MCF 10A (cell line): ENCODE results near the gene GBP5. TPM values are rescaled to one million over a fixed set of nuclear protein-coding genes. Genes with fewer than 3 reads are reported as not detected.

Experiments used
- BruUV-seq: library from RNA; stranded (reverse); fragments of 400-500 nt; replicated peaks from 2 replicates; lab custom pipeline; 2021; lab: Mats Ljungman, UMichigan
- CTCF ChIA-PET: fragments of 300-600 bp; sonication (Branson Sonifier 250); formaldehyde crosslinking; extraction: SDS; loops from one replicate; lab custom pipeline; 2021; ENCODE audit warnings: antibody characterized with exemption, inconsistent platforms; lab: Yijun Ruan, JAX
- POLR2A ChIA-PET: fragments of 300-600, 350-650 bp; sonication (Branson Sonifier 250); formaldehyde crosslinking; extraction: SDS; loops from one replicate; lab custom pipeline; 2020; ENCODE audit warnings: antibody characterized with exemption, inconsistent platforms; lab: Yijun Ruan, JAX
- DNase-seq: peaks from one replicate; pipeline ENCODE4 v3.0.0-alpha.2; 2018; ENCODE audit not compliant: unreplicated experiment
- H3K27ac Mint-ChIP-seq: one replicate; pipeline ENCODE4 v1.8.0; 2022; ENCODE audit warnings: mild to moderate bottlenecking, low read depth, mixed read lengths; ENCODE audit not compliant: unreplicated experiment
- H3K27me3 Mint-ChIP-seq: one replicate; pipeline ENCODE4 v1.8.0; 2022; ENCODE audit warnings: mixed read lengths; ENCODE audit not compliant: insufficient read depth, unreplicated experiment
- H3K36me3 Mint-ChIP-seq: one replicate; pipeline ENCODE4 v1.8.0; 2022; ENCODE audit warnings: mild to moderate bottlenecking, moderate library complexity, mixed read lengths; ENCODE audit not compliant: insufficient read depth, unreplicated experiment
- H3K4me1 Mint-ChIP-seq: one replicate; pipeline ENCODE4 v1.8.0; 2022; ENCODE audit warnings: mixed read lengths; ENCODE audit not compliant: insufficient read depth, unreplicated experiment
- H3K4me3 Mint-ChIP-seq: one replicate; pipeline ENCODE4 v1.8.0; 2022; ENCODE audit warnings: mild to moderate bottlenecking, moderate library complexity, mixed read lengths; ENCODE audit not compliant: unreplicated experiment
- H3K9me3 Mint-ChIP-seq: one replicate; pipeline ENCODE4 v1.8.0; 2022; ENCODE audit warnings: mixed read lengths; ENCODE audit not compliant: unreplicated experiment
- intact Hi-C: fragments of 100-400 bp; cut with micrococcal nuclease; formaldehyde crosslinking; loops from 2 replicates; pipeline ENCODE4 v1.14.1; 2022
- total RNA-seq: library from RNA; stranded (reverse); gene quantifications from 2 replicates; pipeline ENCODE4 v1.2.3, GENCODE V29; 2022
- TF ChIP-seq, protein P1 (sequence below): fragments of 200-600 bp; IDR thresholded peaks from one replicate; pipeline ENCODE4 v1.8.0; 2022; ENCODE audit warnings: antibody characterized with exemption, mild to moderate bottlenecking; ENCODE audit not compliant: unreplicated experiment

The GBP5 gene
- total RNA-seq, 1 experiment from 2014 or later, result not detected

DNA sequence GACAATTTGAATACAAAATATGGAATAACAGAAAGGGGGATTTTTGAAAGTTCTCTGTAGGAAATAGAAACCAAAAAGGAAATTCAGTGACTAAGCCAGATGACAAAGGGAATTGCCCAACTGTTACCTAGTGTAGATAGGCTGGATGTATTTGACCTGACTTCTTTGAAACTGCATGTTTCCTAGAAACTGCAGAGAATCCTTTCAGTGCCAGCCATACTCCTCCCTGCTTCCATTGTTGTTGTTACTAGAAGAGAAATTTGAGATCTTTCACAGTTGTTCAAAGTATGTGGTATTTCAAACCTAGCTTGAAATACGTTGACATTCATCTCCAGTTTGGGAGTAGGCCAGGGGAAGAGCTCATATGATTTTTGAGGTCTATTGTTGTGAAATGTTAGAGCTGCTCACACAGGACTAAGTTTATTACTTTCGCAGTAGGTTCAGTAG is 1.8 kb upstream of the GBP5 start:
- ChIA-PET POLR2A (interaction anchor here (1.2 kb wide), 1 partner anchor 11 kb away, joined by 3 read pairs; no protein-coding TSS in a partner anchor), CTCF (interaction anchor here (0.6 to 1.1 kb wide), 3 partner anchors 83 to 275 kb away, joined by 3 to 5 read pairs (median 5); no protein-coding TSS in a partner anchor)
- H3K4me1 Mint-ChIP-seq, result peaks cover 16% of the 10 kb centered on the region
- intact Hi-C loops, result no loop called here
- peak overlapping the region; percentile 47 for H3K27ac Mint-ChIP-seq
- no peaks in the 10 kb centered on the region for H3K36me3 Mint-ChIP-seq
- DNase-seq, result peak; percentile 87
- H3K9me3 Mint-ChIP-seq, result no peaks in the 10 kb centered on the region
- no TSS peak for BruUV-seq
- TF ChIP-seq, protein P1, sequence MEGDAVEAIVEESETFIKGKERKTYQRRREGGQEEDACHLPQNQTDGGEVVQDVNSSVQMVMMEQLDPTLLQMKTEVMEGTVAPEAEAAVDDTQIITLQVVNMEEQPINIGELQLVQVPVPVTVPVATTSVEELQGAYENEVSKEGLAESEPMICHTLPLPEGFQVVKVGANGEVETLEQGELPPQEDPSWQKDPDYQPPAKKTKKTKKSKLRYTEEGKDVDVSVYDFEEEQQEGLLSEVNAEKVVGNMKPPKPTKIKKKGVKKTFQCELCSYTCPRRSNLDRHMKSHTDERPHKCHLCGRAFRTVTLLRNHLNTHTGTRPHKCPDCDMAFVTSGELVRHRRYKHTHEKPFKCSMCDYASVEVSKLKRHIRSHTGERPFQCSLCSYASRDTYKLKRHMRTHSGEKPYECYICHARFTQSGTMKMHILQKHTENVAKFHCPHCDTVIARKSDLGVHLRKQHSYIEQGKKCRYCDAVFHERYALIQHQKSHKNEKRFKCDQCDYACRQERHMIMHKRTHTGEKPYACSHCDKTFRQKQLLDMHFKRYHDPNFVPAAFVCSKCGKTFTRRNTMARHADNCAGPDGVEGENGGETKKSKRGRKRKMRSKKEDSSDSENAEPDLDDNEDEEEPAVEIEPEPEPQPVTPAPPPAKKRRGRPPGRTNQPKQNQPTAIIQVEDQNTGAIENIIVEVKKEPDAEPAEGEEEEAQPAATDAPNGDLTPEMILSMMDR, result no peak
- H3K4me3 Mint-ChIP-seq, result no peak overlapping the region
- no peaks in the 10 kb centered on the region for H3K27me3 Mint-ChIP-seq

DNA sequence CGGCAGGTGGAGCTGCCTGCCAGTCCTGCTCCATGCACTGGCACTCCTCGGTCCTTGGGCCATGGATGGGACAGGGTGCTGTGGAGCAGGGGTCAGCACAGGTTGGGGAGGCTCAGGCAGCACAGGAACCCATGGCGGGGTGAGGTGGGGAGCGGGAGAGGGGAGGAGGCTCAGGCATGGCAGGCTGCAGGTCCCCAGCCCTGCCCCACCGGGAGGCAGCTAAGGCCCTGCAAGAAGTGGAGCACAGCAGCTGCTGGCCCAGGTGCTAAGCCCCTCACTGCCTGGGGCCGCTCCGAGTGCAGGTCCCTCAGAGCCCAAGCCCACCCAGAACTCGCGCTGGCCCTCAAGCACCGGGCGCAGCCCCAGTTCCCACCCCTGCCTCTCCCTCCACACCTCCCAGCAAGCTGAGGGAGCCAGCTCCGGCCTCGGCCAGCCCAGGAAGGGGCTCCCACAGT is 691 bp upstream of the GBP5 start:
- no TSS peak for BruUV-seq
- H3K4me1 Mint-ChIP-seq, result peaks cover 16% of the 10 kb centered on the region
- H3K27me3 Mint-ChIP-seq, result no peaks in the 10 kb centered on the region
- no peak overlapping the region for H3K4me3 Mint-ChIP-seq
- no peaks in the 10 kb centered on the region for H3K9me3 Mint-ChIP-seq
- ChIA-PET CTCF (no interaction called here), POLR2A (interaction anchor here (1.3 kb wide), 1 partner anchor 13 kb away, joined by 5 read pairs; no protein-coding TSS in a partner anchor)
- no peaks in the 10 kb centered on the region for H3K36me3 Mint-ChIP-seq
- DNase-seq, result no peak
- TF ChIP-seq, protein P1, result no peak
- no peak overlapping the region for H3K27ac Mint-ChIP-seq
- intact Hi-C loops, result no loop called here

DNA sequence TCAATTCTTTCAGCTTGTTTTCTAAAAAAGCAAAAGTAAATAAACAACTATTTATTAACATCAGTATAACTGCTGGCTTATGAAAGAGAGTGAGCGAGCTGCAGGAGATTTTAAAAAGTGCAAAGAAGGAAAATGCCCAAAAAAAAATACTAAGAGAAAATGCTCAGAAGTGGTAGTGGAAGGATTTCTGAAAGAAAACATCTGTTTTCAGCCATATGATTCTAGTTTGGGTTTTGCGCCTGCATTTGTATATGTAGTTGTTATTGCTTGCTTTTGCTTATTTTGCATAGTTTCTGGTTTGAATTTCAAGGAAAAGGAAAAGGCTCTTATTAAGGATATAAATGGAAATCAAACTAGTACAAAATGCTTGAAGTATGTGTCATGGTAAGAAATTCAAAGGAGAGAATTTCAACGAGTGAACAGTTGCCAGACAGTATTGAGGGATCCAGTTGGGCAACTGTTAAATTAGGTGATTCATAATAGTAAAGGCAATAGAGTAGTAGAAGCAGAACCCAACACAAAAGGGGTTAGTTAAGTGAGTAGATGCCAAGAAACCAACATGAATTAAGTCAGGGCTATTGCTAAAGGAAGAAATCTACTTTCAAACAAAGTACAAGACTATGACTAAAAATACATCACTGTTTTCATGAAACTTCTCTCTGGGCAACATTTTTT is 1.2 kb downstream of the GBP5 start:
- Mint-ChIP-seq H3K4me1 (peaks cover 16% of the 10 kb centered on the region), H3K36me3 (no peaks in the 10 kb centered on the region), H3K4me3 (no peak overlapping the region), H3K9me3 (no peaks in the 10 kb centered on the region), H3K27me3 (no peaks in the 10 kb centered on the region), H3K27ac (no peak overlapping the region)
- TF ChIP-seq, protein P1, result no peak
- peak; percentile 76 for DNase-seq
- intact Hi-C loops, result no loop called here
- POLR2A ChIA-PET, result interaction anchor here (1.0 kb wide), 1 partner anchor 380 kb away, joined by 4 read pairs; the partner anchor contains the start of gene GTF2B
- BruUV-seq, result no TSS peak
- CTCF ChIA-PET, result no interaction called here

DNA sequence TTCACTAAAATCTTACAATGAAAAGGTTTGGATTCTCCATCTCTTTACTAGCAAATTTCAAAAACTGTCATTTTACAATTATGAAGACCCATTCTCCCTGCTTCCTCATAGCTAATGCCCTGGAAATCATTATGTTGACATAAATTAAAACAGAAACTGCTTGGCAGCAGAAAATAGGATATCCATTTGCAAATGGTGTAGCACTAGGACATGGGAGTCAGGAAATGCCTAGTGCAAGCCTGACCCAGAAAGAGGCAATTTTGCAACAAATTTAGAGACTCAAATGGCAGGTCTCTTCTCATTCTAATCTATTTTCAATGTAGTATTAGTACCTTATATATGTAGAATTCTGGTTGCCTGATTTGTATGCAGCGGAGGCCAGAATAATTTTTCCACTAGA is 2.2 kb downstream of the GBP5 start:
- intact Hi-C loops, result no loop called here
- no peak overlapping the region for H3K27ac Mint-ChIP-seq
- H3K36me3 Mint-ChIP-seq, result no peaks in the 10 kb centered on the region
- BruUV-seq, result no TSS peak
- CTCF ChIA-PET, result no interaction called here
- peaks cover 16% of the 10 kb centered on the region for H3K4me1 Mint-ChIP-seq
- DNase-seq, result no peak
- POLR2A ChIA-PET, result no interaction called here
- H3K9me3 Mint-ChIP-seq, result no peaks in the 10 kb centered on the region
- TF ChIP-seq, protein P1, result no peak
- no peaks in the 10 kb centered on the region for H3K27me3 Mint-ChIP-seq
- no peak overlapping the region for H3K4me3 Mint-ChIP-seq
